GM21360 (cell line): ENCODE measurements around the gene COQ2.
"Not testable (repeated sequence)": the region's sequence is repeated elsewhere in the genome, so short reads cannot be mapped to it uniquely, and the experiment has no call there.

Experiments used
- ATAC-seq: cut with Tn5 transposase; IDR thresholded peaks from one replicate; pipeline ENCODE4 v1.9.1; 2021; ENCODE audit warnings: mild to moderate bottlenecking, moderate library complexity; ENCODE audit not compliant: unreplicated experiment

COQ2 gene

DNA sequence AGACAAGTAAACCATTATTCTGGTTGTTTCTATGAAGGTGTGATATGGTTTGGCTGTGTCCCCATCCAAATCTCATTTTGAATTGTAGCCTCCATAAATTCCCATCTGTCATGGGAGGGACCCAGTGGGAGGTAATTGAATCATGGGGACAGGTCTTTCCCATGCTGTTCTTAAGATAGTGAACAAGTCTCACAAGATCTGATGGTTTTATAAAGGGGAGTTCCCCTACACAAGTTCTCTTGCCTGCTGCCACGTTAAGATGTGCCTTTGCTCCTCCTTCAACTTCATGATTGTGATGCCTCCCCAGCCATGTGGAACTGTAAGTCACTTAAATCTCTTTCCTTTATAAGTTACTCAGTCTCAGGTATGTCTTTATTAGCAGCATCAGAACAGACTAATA is 3.8 kb upstream of the COQ2 start:
- ATAC-seq: not testable (repeated sequence)

DNA sequence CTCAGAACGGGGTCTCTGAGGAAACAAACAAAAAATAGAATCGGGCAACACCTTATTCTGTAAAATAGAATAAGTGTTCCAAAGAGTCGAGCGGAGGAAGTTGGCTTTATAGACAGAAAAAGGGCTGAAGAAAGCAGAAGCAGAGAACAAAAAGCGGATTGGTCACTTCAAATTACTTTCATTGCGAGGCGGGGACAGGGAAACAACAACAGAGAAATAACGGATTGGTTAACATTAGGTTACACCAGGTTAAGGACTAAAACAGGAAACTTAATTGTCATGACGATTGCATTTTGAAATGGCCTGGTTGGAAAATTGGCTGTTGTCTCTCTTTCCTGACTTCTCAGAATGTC is 433 bp upstream of the COQ2 start:
- peak; percentile 3 for ATAC-seq

DNA sequence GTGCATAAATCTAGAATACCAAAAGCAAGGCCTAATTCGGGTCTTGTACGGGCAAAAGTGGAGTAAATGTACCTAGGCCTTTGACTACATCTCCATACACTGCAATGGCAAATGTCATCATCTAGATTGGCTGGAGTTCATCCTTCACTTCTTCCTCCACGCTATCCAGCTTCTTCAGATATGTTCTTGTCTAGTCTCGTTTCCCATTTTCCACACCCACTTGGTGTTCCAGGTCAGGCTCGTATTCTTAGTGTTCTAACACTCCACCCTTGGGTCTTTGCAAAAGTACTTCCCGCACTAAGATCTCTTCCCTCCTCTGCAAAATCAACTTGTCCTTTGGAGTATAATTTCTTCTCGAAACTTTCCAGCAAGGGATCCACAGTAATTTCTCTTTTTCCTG is 1.4 kb downstream of the COQ2 start:
- no peak for ATAC-seq

DNA sequence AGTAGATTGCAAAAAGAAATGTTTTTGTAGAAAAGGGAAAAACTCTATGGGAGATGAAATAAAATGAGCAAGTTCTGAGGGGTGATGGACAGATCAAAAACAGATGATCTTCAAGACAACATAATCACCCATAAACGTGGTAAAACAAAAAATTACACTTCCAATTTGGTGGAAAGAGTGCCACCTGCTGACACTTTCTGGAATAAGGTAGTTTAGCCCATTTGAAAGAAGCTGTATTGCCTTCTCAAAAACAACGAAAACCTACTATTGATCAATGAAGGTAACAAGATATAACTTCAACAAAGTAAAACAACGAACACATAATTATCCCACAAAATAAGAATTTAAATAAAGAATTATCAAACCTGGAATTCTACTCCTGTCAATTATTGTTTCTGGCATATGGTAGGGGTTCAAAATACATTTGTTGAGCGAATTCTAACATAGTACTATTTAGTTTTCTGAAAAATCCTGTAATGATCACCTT is 2.5 kb downstream of the COQ2 start:
- ATAC-seq: no peak

DNA sequence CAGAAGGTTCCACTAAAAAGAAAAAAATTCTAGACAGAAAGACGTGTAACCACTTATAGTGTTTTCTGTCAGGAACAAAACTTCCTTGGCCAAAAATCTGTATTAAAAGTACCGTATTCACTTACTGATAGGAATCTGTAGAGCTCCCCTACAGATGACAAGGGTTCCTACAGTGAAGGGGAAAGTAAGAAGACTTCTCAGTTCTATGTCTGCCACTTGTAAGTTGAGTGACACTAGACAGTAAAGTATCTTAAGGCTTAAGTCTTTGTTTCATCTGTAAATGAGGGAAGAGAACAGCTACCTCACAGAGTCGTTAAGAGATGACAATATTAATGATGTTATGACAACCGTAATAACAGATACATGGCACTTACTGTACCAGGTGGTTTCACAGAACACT is 3.3 kb downstream of the COQ2 start:
- ATAC-seq: no peak

DNA sequence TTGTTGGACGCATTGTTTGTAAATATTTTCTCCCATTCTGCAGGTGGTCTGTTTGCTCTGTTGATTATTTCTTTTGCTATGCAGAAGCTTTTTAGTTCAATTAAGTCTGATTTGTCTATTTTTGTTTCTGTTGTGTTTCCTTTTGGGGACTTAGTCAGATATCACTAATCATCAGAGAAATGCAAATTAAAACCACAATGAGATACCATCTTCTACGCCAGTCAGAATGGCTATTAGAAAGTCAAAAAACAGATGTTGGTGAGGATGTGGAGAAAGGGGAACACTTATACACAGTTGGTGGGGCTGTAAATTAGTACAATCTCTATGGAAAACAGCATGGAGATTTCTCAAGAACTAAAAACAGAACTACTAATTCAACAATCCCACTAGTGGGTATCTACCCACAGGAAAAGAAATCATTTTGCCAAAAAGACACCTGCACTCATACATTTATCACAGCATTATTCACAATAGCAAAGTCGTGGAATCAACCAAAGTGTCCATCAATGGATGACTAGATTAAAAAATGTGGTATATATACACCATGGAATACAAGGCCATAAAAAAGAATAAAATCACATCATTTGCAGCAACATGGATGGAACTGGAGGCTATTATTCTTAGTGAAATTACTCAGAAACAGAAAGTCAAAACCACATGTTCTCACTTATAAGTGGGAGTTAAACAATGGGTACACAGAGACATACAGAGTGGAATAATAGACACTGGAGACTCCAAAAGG is 8.1 kb downstream of the COQ2 start:
- peak; percentile 50 for ATAC-seq

DNA sequence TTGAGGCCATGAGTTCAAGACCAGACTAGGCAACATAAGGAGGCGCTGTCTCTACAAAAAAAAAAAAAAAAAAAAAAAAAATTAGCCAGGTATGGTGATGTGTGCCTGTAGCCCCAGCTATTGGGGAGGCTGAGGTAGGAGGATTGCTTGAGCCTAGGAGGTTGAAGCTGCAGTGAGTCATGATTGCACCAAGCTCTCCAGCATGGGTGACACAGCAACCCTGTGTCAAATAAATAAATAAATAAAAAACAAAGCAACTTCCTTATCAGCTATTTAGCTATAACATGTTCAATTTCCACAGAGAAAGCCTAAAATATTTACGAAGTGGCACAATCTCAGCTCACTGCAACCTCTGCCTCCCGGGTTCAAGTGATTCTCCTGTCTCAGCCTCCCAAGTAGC is 10.7 kb downstream of the COQ2 start:
- ATAC-seq: not testable (repeated sequence)

DNA sequence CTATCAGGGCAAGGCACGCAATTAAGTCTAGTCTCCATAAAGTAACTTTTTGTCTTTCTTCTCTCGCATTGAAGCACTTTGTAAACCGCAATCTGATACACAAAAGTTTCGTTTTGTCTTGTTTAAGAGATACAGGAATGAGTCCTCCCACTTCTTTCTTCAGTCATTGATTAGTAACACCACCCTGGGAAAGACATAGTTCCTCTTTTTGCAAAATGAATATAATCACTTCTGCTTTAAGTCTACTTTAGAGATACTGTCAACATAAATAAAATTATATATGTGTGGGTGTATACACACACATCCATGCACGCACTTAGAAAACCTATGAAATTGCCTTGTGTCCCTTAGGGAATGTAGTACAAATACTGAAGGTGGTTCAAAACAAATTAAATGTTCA is 11.7 kb downstream of the COQ2 start:
- ATAC-seq: peak; percentile 82

DNA sequence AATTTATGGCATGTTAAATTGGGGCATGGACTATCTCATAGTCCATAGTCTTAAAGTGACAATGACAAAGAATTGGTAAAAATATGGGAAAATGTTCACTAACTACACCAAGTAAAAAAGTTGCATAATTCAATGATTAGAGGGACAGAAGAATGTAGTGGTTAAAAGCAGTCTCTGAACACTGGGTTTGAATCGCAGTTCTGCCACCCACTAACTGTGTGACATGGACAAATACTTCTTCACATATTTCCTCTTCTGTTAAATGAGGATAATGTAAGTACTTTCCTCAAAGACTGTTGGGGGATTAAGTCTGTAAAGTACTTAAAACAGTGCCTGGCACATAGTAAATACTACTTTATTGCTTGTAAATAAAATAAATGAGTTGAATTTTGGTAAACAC is 15.3 kb downstream of the COQ2 start:
- no peak for ATAC-seq

DNA sequence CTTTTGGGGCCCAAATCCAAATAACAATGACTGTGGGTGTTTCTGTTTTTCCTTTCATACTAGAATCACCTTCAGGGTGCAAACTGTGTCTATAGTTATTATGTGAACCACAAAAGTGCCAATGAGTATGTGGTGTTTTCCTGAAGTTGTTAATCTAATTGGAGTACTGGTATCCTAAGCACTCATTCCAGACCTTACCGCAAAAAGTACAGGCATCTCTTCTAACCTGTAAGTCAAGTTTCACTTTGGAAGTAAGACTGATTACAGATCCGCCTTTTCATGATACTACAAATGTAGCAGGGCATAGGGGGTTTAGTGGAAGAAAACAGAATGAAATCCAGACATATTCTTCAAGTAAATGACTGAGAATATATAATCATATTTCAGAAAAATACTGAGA is 16.1 kb downstream of the COQ2 start:
- no peak for ATAC-seq

DNA sequence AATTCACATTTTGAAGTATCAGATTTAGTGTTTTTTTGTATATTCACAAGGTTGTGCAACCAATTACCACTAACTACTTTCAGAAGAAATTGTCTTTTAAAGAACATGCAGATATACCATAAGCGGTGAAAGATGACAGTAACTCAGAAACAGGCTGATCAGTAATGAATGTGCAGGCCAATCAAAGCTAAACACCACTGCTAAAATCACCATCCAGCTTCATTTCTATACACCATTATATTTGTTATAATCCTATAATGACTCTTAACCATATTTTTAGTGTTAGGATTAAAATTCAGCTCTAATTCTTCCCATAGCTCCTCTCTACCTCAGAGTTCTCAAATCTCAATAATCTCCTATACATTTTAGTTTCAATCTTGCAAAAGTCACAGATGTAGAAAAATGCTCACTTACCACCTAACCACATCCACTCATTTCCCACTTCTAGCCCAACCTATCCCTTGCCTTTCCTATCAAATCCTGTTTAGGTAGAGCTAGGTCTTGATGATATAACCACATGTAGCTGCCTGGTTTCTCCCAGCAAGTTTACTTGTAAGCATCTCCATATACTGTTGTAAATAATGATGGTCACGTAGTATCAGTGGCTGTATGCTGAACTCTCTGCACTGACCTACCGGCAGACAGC is 16.6 kb downstream of the COQ2 start:
- no peak for ATAC-seq

DNA sequence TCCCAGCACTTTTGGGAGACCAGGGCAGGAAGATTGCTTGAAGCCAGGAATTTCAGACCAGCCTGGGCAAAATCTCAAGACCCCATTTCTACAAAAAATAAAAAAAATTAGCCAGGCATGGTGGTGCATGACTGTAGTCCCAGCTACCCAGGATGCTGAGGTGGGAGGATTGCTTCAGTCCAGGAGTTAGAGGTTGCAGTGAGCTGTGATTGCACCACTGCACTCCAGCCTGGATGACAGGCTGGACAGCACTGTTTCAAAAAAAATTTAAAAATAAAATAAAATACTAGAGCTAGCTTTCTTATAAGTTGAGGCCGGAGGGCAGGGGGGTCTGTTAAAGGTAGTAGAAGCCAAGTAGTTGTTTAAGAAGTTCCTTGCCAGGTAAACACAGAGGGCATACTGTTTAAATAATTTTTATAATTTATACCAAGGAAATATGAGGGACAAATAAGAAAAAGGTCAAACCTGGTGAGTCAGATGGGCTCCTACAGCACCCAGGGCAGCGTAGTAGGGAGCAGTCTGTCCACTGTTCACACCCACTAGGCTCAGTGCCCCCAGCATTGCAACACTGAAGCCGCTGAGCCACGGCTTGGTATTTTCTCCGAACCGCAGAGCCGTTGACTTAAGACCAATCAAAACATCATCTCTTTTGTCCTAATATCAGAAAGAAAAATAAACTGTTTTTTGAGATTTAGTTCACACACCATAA is 17.3 kb downstream of the COQ2 start:
- no peak for ATAC-seq

DNA sequence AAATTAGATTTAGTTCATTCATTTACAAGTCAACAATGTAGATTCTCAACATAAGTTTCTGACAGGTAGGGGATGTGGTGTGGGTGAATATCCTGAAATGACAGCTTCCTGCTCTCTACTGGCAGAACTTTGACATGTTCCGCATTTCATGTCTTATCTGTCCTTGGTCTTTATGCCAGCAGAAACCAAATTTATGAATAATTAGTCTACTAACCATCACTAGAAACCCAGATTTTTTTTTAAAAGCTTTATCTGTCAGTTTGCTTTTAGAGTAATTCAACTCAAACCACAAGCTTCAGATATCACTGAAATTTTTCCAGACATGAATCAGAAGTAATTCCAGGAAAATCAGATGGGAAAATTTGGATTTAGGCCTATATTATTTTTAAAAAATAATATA is 17.9 kb downstream of the COQ2 start:
- ATAC-seq: no peak

DNA sequence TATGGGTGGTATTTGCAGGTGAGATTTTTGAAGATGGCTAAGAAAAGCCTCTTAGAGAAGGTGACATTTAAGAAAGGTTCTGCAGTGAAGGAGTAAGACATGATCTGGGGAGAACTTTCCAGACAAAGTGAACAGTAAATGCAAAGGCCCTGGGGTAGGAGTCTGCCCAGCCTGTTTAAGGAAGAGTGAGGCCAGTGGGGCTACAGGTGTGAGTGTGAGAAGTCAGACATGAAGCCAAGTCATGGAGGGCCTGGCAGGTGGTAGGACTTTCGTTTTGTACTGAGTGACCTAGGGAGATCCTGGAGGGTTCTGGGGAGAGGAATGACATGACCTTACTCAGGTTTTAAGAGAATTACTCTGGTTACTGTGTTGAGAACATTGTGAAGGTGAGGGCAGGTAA is 21.5 kb downstream of the COQ2 start:
- ATAC-seq: no peak

DNA sequence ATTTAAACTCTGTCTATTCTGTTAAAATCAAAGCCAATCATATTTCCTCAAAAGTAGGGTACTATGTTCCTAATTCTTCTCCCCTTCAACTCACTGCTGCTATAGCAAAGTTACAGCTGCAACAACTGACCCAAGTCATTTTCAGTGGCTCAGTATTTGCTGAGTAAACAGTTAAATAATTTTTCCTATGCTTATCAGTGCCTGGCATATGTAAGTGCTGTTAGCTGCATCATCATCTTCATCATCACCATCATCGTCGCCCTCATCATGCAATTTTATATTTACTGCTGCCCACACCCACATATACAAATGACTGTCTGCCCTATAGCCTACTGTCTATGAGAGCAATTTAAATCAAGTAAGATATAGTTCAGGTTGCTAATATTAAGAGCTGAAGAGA is 21.9 kb downstream of the COQ2 start:
- ATAC-seq: no peak

DNA sequence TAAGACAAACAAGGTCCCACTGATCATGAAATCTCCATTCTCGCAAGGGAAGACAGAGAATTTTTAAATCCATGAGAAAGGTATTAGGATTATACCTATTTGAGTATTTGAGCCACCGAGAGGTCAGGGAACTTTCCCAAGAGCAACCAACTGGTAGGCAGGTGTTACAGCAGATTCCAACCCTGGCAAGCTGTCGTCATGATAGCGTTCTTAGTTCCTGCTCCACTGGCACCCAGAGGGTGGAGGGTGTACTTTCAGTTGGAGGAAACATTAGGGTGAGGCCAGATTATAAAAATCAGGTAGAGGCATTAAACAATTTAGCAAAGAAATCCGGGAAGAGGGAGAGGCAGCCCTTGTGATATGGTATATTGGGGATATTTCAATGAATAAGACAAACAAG is 23.3 kb downstream of the COQ2 start:
- ATAC-seq: no peak

DNA sequence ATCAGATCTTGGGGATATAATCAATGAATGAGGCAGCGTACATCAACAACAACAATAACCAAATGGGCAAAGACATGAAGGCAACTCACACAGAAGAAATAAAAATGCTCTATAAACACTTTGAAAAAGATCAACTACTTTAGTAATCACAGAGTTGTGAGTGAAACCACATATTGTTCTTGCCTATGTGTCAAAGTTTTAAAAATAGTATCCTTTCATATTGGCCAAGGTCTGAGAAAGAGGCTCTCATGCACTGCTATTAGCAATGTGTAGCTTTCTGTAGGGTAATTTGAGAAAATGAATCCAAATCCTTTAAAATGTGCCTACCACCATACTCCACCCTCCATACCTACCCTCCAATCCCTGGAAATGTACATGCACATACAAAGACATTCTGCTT is 25.0 kb downstream of the COQ2 start:
- ATAC-seq: no peak

DNA sequence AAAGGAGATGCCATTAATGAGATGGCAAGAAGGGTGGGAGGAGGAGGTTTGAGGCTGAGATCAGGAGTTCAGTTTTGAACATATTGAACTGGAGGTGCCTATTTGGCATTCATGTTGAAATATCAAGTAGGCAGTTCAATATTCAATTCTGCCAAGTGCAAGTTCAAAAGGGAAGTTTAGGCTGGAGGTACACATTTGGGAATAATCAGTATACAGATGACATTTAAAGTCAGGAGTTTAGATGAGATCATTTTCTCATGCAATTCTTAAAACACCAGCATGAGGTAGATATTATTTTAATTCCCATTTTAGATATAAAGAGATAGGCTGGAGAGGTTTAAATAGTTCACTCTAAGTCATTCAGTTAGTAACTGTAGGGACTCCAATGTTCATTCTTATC is 26.1 kb downstream of the COQ2 start:
- ATAC-seq: no peak

DNA sequence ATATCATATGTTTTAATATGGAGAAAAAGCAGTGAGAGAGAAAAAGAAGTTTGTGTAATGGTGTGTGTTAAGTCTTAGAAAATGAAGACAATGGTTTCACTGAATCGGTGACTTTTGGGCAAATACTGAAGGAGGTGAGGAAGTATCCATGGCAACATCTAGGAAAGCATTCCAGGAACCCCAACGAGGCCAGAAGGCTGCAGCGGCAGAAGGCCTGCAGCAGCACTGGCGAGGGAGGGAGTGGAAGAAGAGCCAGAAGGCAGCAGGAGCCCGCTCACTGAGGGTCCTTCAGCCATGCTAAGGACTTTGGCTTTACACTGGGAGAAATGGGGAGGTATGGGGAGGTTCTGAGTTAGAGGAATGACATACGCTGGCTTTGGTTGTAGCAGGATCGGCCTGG is 26.8 kb downstream of the COQ2 start:
- no peak for ATAC-seq

DNA sequence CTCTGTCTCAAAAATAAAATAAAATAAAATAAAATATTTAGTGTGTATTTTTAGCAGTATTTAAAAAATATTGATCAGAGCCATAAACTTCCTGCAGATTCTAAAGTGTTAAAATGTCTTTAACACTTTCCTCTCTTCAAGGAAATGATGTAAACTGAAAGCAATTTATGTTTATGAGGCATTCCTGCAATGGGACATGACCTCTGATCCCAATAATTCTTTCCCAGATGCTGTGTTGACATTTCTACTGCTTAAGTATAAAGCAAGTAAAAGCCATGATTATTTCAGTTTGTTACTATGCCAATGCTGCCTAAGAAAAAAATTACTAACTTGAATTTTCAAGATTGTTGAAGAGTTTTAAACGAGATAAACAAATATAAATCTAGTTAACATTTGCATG is 29.0 kb downstream of the COQ2 start:
- ATAC-seq: no peak

DNA sequence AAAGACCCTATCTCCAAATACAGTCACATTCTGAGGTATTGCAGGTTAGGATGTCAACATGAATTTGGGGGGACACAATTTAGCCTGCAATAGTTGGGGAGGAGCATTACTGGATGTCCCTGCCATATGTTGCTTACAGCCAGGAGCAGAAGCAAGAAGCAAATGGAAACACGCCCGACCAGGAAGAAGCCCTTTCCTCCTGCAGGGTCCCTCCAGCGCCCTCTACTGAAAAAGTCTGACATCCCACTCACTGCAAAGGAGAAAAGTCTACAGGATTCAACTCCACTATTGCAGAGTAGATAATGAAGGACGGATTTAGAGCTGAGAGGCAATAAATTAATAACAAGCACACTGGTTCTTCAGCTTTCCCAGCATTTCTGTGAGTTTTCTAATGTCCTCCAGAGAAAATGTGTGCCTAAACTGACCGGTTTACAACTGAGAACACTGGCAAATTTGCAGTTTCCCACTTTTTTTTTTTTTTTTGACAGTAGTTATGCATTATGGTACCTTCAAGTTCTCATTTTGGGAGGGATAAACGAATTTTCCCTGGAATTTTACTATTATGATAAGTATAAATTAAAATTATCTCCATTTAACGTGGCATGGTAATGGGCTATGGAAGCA is 31.7 kb downstream of the COQ2 start:
- ATAC-seq: peak; percentile 62

DNA sequence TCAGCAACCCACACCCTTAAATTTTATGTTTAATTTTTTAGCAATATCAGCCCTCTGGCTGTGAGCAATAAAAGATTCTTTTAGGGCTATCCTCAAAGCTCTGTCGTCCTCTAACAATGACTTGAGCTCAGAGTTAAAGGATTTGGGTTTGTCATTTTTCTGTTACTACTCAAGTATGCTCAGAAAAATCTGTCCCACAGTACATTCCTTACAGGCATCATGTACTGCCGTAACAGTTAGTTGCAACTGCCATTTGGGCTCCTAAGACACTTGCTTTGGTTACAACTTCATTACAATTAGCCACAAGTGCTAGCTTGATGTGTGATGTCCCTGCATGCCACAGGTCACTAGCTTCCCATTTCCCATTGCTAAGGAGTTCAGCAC is 33.2 kb downstream of the COQ2 start:
- no peak for ATAC-seq
